SK-N-SH treated with all-trans-retinoic acid at 6 μM for 48 hours (cell line): ENCODE results near the gene PPY.

Source experiments
- ATAC-seq: fragments of 200-7000 bp; cut with Tn5 transposase; 3 replicates; pipeline ENCODE4 v1.9.1; 2020; ENCODE audit warnings: mild to moderate bottlenecking, moderate library complexity
- ARNTL ChIP-seq: fragments of 450-650 bp; formaldehyde crosslinking; IDR thresholded peaks from 2 replicates; pipeline ENCODE4 v1.5.0; 2020; ENCODE audit warnings: low read depth, mild to moderate bottlenecking, moderate library complexity, borderline replicate concordance
- BACH2 ChIP-seq: fragments of 250-450 bp; sonication (Bioruptor Pico); IDR thresholded peaks from 2 replicates; pipeline ENCODE4 v1.9.0; 2021; ENCODE audit warnings: mild to moderate bottlenecking, borderline replicate concordance
- CSDC2 ChIP-seq: fragments of 250-450 bp; sonication (Bioruptor Pico); IDR thresholded peaks from 2 replicates; pipeline ENCODE4 v1.5.0; 2020; ENCODE audit warnings: mild to moderate bottlenecking, moderate library complexity
- CSRNP3 ChIP-seq: fragments of 250-450 bp; sonication (Bioruptor Pico); IDR thresholded peaks from 2 replicates; pipeline ENCODE4 v1.5.1; 2021; ENCODE audit warnings: mild to moderate bottlenecking, moderate library complexity
- ESRRG ChIP-seq: fragments of 250-450 bp; sonication (Bioruptor Pico); IDR thresholded peaks from 2 replicates; pipeline ENCODE4 v1.6.1; 2021; ENCODE audit warnings: mild to moderate bottlenecking
- GLIS3 ChIP-seq: fragments of 250-450 bp; sonication (Bioruptor Pico); IDR thresholded peaks from 2 replicates; pipeline ENCODE4 v1.5.0; 2020; ENCODE audit warnings: mild to moderate bottlenecking, moderate library complexity
- ISL1 ChIP-seq: fragments of 250-450 bp; sonication (Bioruptor Pico); IDR thresholded peaks from 2 replicates; pipeline ENCODE4 v2.1.2; 2022; ENCODE audit warnings: mild to moderate bottlenecking, moderate library complexity
- OSR1 ChIP-seq: fragments of 250-450 bp; sonication (Bioruptor Pico); IDR thresholded peaks from 2 replicates; pipeline ENCODE4 v1.8.0; 2022; ENCODE audit warnings: moderate library complexity, mild to moderate bottlenecking, inconsistent platforms
- POU6F1 ChIP-seq: fragments of 250-450 bp; sonication (Bioruptor Pico); IDR thresholded peaks from 2 replicates; pipeline ENCODE4 v1.8.0; 2021; ENCODE audit warnings: low read depth, mild to moderate bottlenecking, moderate library complexity, borderline replicate concordance
- PPARA ChIP-seq: fragments of 250-450 bp; sonication (Bioruptor Pico); IDR thresholded peaks from 2 replicates; pipeline ENCODE4 v1.5.0; 2020; ENCODE audit warnings: mild to moderate bottlenecking, borderline replicate concordance
- RARB ChIP-seq: fragments of 250-450 bp; sonication (Bioruptor Pico); IDR thresholded peaks from 2 replicates; pipeline ENCODE4 v1.8.0; 2021; ENCODE audit warnings: mild to moderate bottlenecking, moderate library complexity
- TCF4 ChIP-seq: fragments of 250-450 bp; sonication (Bioruptor Pico); IDR thresholded peaks from 2 replicates; pipeline ENCODE4 v1.8.0; 2021; ENCODE audit warnings: mild to moderate bottlenecking, moderate library complexity, borderline replicate concordance
- TOX ChIP-seq: fragments of 250-450 bp; sonication (Bioruptor Pico); IDR thresholded peaks from 2 replicates; pipeline ENCODE4 v1.8.0; 2021; ENCODE audit warnings: mild to moderate bottlenecking, moderate library complexity, borderline replicate concordance
- TSHZ2 ChIP-seq: fragments of 250-450 bp; sonication (Bioruptor Pico); IDR thresholded peaks from 2 replicates; pipeline ENCODE4 v1.5.0; 2020; ENCODE audit warnings: mild to moderate bottlenecking, moderate library complexity
- ZC3H10 ChIP-seq: fragments of 250-450 bp; sonication (Bioruptor Pico); IDR thresholded peaks from 2 replicates; pipeline ENCODE4 v1.5.1; 2021; ENCODE audit warnings: mild to moderate bottlenecking, moderate library complexity
- ZFP3 ChIP-seq: fragments of 250-450 bp; sonication (Bioruptor Pico); IDR thresholded peaks from 2 replicates; pipeline ENCODE4 v1.5.0; 2020; ENCODE audit warnings: mild to moderate bottlenecking, moderate library complexity
- ZNF565 ChIP-seq: fragments of 450-650 bp; formaldehyde crosslinking; conservative IDR thresholded peaks from 2 replicates; pipeline ENCODE4 v1.5.0; 2020; ENCODE audit warnings: low read depth, mild to moderate bottlenecking, moderate library complexity
- ZNF70 ChIP-seq: fragments of 450-650 bp; formaldehyde crosslinking; IDR thresholded peaks from 2 replicates; pipeline ENCODE4 v1.5.0; 2020; ENCODE audit warnings: mild to moderate bottlenecking, moderate library complexity
- TF ChIP-seq, protein P1 (sequence below): fragments of 250-450 bp; sonication (Bioruptor Pico); IDR thresholded peaks from 2 replicates; pipeline ENCODE4 v1.8.0; 2020; ENCODE audit warnings: mild to moderate bottlenecking, moderate library complexity, borderline replicate concordance
- TF ChIP-seq, protein P2 (sequence below): fragments of 250-450 bp; sonication (Bioruptor Pico); IDR thresholded peaks from 2 replicates; pipeline ENCODE4 v1.5.1; 2020; ENCODE audit warnings: low read depth, mild to moderate bottlenecking, moderate library complexity

PPY gene

GRCh38 chr17:43953746-43954145, 11.5 kb upstream of the PPY start, which contains the start of gene PYY:
PYY (minus strand) TSS chr17:43953940; CDS start chr17:43953483, 457 bp downstream.
- no peak for TF ChIP-seq GLIS3 (CRISPR knock-in tag)
- TF ChIP-seq, protein P1, sequence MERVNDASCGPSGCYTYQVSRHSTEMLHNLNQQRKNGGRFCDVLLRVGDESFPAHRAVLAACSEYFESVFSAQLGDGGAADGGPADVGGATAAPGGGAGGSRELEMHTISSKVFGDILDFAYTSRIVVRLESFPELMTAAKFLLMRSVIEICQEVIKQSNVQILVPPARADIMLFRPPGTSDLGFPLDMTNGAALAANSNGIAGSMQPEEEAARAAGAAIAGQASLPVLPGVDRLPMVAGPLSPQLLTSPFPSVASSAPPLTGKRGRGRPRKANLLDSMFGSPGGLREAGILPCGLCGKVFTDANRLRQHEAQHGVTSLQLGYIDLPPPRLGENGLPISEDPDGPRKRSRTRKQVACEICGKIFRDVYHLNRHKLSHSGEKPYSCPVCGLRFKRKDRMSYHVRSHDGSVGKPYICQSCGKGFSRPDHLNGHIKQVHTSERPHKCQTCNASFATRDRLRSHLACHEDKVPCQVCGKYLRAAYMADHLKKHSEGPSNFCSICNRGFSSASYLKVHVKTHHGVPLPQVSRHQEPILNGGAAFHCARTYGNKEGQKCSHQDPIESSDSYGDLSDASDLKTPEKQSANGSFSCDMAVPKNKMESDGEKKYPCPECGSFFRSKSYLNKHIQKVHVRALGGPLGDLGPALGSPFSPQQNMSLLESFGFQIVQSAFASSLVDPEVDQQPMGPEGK = no peak
- no peak for TF ChIP-seq CSDC2 (CRISPR knock-in tag)
- no peak for TF ChIP-seq TCF4 (CRISPR knock-in tag)
- no peak for TF ChIP-seq ZNF565
- TF ChIP-seq POU6F1 (CRISPR knock-in tag) = no peak
- no peak for TF ChIP-seq TSHZ2 (CRISPR knock-in tag)
- TF ChIP-seq RARB = no peak
- TF ChIP-seq ISL1 (CRISPR knock-in tag) = no peak
- TF ChIP-seq BACH2 = no peak
- TF ChIP-seq ZNF70 (CRISPR knock-in tag) = no peak

GRCh38 chr17:43952724-43953666, 10.7 kb upstream of the PPY start:
- no peak for TF ChIP-seq ESRRG
- no peak for TF ChIP-seq ARNTL (CRISPR knock-in tag)
- TF ChIP-seq BACH2 = no peak
- TF ChIP-seq, protein P1 = no peak
- no peak for TF ChIP-seq PPARA (CRISPR knock-in tag)
- TF ChIP-seq ZFP3 (CRISPR knock-in tag) = no peak
- no peak for TF ChIP-seq ZNF565
- no peak for TF ChIP-seq RARB
- no peak for TF ChIP-seq ZC3H10
- TF ChIP-seq TCF4 (CRISPR knock-in tag) = no peak
- TF ChIP-seq OSR1 (CRISPR knock-in tag) = no peak
- TF ChIP-seq POU6F1 (CRISPR knock-in tag) = no peak
- no peak for TF ChIP-seq TOX (CRISPR knock-in tag)
- TF ChIP-seq, protein P2, sequence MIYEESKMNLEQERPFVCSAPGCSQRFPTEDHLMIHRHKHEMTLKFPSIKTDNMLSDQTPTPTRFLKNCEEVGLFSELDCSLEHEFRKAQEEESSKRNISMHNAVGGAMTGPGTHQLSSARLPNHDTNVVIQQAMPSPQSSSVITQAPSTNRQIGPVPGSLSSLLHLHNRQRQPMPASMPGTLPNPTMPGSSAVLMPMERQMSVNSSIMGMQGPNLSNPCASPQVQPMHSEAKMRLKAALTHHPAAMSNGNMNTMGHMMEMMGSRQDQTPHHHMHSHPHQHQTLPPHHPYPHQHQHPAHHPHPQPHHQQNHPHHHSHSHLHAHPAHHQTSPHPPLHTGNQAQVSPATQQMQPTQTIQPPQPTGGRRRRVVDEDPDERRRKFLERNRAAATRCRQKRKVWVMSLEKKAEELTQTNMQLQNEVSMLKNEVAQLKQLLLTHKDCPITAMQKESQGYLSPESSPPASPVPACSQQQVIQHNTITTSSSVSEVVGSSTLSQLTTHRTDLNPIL (CRISPR knock-in tag) = no peak
- no peak for TF ChIP-seq GLIS3 (CRISPR knock-in tag)
- TF ChIP-seq TSHZ2 (CRISPR knock-in tag) = no peak
- no peak for TF ChIP-seq CSRNP3 (CRISPR knock-in tag)
- ATAC-seq = no peak

More at GRCh38 chr17:43953746-43954145, 11.5 kb upstream of the PPY start, which contains the start of gene PYY:
- no peak for ATAC-seq
